Measurements from ENCODE around the gene CDH13.

GRCh38 chr16:82783933-82784572 is 157.3 kb downstream of the CDH13 start:
- TF ChIP-seq CTCF (IDR thresholded peaks at IDR 0.05; ENCODE audit: borderline replicate concordance, extremely low read depth, low read length, poor library complexity, severe bottlenecking), result no peak
- TF ChIP-seq EZH2 (IDR thresholded peaks at IDR 0.05; ENCODE audit: borderline replicate concordance, low read depth, low read length, severe bottlenecking), result no peak
